ENCODE data around the gene GATAD2B.
"Not testable (repeated sequence)": the region's sequence is repeated elsewhere in the genome, so short reads cannot be mapped to it uniquely, and the experiment has no call there.

The GATAD2B gene

DNA sequence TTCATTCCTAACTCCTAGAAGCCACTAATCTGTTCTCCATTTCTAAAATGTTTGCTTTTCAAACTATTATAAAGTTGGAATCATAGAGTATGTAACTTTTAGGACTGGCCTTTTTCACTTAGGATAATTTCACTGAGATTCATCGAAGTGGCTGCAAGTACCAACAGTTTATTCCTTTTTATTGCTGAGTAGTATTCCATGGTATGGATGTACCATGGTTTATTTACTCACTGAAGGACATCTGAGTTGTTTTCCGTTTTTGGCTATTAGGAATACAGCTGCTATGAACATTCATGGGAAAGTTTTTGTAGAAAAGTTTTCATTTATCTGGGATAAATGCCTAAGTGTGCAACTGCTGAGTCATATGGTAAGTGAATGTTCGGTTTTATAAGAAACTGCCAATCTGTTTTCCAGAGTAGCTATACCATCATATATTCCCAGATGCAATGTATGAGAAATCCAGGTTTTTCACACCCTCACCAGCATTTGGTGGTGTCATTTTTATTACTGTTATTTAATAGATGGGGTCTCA, 81.2 kb downstream of the GATAD2B start:
- in situ Hi-C loops (cut with MboI; ENCODE audit: low sequenced_read_pairs): no loop called here

DNA sequence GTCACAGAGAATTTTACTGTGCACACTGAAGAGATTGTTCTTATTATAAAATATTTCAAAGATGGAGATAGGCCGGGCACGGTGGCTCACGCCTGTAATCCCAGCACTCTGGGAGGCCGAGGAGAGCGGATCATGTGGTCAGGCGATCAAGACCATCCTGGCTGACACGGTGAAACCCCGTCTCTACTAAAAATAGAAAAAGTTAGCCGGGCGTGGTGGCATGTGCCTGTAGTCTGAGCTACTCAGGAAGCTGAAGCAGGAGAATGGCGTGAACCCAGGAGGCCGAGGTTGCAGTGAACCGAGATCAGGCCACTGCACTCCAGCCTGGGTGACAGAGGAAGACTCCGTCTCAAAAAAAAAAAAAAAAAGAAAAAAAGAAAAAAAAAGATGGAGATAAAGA, 82.0 kb downstream of the GATAD2B start:
- in situ Hi-C loops (cut with MboI; ENCODE audit: low sequenced_read_pairs): not testable (repeated sequence)

DNA sequence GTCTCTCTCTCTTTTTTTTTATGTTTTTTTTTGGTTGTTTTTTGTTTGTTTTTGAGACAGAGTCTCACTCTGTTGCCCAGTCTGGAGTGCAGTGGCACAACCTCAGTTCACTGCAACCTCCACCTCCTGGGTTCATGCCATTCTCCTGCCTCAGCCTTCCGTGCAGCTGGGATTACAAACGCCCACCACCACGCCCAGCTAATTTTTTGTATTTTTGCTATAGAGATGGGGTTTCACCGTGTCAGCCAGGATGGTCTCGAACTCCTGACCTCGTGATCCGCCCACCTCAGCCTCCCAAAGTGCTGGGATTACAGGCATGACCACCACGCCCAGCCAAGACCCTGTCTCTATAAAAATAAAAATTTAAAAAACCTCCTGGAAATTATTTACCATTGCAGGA, 88.8 kb downstream of the GATAD2B start:
- in situ Hi-C loops (cut with MboI; ENCODE audit: low sequenced_read_pairs): not testable (repeated sequence)

DNA sequence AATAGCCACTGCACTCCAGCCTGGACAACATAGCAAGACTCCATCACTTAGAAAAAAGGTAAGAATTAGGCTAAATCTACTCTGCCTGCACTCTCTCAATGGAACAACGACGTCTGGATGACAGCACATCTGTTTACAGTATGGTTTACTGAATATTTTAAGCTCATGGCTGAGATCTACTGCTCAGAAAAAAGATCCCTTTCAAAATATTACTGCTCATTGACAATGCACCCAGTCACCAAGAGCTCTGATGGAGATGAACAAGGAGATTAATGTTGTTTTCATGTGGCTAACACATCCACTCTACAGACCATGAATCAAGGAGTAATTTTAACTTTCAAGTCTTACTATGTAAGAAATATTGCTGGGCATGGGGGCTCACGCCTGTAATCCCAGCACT, 89.6 kb downstream of the GATAD2B start:
- in situ Hi-C loops (cut with MboI; ENCODE audit: low sequenced_read_pairs): no loop called here

DNA sequence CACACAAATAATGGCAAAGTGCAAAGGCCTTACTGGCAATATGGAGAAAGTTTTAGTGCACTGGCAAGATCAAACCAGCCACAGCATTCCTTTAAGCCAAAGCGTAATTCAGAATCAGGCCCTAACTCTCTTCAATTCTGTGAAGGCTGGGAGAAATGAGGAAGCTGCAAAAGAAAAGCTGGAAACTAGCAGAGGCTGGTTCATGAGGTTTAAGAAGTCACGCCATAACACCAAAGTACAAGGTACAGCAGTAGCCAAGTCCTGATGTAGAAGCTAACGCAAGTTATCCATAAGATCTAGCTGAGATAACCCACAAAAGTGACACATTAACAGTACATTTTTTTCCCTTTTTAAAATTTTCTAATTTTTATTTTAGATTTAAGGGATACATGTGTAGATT, 90.5 kb downstream of the GATAD2B start:
- in situ Hi-C loops (cut with MboI; ENCODE audit: low sequenced_read_pairs): no loop called here

DNA sequence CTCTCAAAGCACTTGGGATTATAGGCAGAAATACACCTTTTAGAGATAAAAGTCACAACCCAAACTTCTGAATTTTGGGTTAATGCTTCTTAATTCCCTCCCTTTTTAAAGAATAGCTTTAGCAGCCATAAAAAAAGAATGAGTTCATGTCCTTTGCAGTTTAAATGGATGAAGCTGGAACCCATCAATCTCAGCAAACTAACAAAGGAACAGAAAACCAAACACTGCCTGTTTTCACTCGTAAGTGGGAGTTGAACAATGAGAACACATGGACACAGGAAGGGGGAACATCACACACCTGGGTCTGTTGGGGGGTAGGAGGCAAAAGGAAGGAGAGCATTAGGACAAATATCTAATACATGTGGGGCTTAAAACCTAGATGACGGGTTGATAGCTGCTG, 91.7 kb downstream of the GATAD2B start:
- in situ Hi-C loops (cut with MboI; ENCODE audit: low sequenced_read_pairs): no loop called here

DNA sequence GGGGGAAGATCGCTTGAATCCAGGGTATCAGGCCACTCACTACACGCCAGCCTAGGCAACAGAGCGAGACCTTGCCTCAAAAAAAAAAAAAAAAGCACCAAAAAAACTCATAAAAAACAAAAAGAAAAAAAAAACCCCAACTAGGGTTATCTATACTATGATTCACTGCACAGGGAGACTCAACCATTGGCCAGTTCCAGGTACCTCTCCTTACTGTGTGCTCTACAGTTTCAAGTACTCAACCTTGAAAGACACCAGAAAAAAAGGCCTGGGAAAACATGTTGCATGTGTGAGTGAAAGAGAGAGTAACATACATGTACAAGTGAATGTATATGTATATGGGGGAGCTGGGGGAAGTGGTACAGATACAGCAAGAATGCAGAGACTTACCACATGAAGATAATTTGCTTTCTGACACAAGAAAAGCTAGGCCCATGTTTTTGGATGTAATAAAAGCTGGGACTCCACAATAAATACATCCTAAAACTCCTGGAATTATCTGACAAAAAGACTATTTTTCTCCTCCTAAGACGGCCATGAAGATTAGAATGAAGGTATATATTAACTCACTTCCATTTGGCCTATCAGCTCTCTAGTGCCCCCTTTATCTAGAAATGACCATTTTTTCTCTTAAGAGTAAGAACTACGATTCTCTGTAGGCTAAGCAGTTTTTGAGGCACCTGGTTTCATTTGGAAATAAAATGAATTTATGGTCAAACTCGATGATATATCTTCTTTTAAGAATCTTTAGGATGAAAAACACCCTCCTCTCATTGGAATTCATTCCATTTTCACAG, 95.4 kb downstream of the GATAD2B start:
- in situ Hi-C loops (cut with MboI; ENCODE audit: low sequenced_read_pairs): no loop called here

DNA sequence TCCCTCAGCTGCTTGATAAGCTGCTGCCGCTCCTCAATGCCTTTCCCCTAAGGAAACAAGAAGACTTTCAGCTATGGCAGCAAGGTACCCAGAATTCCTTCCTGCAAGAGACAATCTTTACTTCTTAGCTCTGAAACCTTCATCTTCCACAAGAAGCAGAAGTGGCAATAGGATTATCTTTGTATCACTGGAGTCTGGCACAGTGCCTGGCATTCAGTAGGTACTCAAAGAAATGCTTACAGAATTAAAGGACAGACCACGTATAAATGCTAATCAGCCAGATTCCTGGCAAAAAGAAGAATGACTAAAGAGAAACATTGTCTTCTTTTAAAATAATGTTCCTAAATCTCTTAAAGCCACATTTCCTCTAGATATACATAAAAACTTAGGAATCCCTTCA, 103.9 kb downstream of the GATAD2B start:
- in situ Hi-C loops (cut with MboI; ENCODE audit: low sequenced_read_pairs): loop anchor here (25.0 kb wide), 1 partner anchor 168 kb away; the partner anchor contains the start of genes JTB, RAB13 and RPS27

DNA sequence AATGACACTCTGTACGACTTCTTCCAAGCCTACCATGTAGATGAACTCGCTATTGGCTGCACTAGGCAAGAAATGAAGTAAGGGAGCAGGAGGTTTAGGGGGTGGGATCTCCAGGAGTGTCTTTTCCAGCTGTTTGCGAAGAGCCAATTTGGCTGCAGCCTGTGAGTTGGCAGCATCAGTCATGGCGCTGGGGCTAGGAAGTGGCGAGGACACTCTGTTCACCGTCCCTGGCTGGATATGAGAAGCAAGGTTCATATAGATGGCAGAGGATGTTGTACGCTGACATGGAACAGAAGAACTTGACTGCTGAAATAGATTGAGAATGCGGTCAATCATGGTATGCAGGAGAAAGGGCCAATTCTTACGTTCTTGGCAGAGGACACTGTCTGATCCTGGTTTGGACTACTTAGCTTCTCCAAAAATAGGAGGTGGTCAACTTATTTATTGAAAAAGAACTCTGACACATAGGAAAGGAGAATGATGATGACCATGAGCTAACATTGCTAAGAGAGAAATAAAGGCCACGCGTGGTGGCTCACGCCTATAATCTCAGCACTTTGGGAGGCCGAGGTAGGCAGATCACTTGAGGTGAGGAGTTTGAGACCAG, 106.4 kb downstream of the GATAD2B start:
- in situ Hi-C loops (cut with MboI; ENCODE audit: low sequenced_read_pairs): loop anchor here (25.0 kb wide), 1 partner anchor 171 kb away; the partner anchor contains the start of genes JTB, RAB13 and RPS27

DNA sequence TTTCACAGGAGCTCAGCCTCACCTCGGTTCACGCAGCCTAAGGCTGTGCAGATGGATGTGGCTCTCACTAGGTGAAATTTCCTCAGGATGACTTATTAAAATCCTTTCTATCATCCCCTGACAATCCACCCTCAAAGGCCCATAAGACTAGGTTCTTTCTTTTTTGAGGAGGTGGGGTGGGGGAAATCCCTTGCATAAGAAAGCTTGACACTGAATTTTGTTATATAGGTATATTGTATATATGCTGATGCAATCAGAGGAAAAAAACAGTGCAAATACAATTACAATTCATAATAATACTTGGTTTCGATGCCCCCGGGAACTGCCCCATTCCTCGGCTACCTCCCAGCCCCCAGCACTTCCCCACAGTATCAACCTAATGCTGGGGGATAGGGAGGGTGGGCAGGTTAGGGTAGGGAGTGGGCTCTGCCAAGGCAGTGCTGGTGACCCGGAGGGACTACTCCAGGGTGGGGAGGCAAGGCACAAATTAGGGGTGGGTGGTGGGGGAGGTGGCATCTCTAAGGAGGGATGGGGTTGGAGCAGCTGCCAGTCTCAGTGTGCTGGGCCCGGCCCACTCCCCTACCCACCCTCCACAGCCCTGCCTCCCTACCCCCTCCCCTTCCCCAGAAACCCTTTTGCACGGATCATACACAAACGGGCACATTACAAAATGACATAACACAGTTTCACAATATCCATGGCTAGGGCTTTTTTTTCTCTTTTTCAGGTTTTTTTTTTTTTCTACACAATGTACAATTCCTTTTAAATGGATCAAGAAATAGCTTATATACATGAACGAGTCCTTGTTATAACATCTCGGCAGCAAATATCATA, 116.7 kb downstream of the GATAD2B start:
- in situ Hi-C loops (cut with MboI; ENCODE audit: low sequenced_read_pairs): loop anchor here (25.0 kb wide), 1 partner anchor 181 kb away; the partner anchor contains the start of genes JTB, RAB13 and RPS27

DNA sequence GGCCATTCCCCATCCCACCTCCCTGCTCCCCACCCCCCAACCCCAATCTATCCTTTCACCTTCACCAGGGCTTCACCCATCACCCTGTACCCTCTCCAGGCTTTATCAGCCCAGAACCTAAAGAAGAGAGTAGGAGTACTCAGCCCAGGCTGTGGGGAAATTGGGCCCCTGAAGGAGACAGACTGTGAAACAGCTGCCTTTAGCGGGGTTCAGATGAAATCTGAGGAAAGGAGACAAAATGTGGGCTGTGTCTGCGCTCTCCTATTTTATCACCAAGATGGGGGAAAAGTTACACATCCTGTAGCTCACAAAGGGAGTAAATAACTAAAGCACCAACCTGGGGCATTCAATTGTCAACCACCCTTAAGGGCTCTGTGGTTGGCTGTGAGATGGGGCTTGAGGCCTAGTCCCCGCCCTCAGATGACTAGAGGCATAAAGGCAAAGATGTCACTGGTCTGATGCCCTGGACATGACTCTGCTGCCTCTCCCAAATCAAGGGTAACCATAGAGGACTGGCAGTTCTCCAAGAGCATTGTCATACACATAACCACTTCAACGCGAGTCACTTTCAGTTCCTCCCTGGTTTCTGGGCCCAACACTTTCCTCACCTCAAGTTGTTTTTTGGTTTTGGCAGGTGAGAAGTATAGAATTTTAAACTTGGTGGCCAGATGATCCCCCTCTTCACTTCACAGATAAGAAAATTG, 117.6 kb downstream of the GATAD2B start:
- in situ Hi-C loops (cut with MboI; ENCODE audit: low sequenced_read_pairs): loop anchor here (25.0 kb wide), 1 partner anchor 182 kb away; the partner anchor contains the start of genes JTB, RAB13 and RPS27

DNA sequence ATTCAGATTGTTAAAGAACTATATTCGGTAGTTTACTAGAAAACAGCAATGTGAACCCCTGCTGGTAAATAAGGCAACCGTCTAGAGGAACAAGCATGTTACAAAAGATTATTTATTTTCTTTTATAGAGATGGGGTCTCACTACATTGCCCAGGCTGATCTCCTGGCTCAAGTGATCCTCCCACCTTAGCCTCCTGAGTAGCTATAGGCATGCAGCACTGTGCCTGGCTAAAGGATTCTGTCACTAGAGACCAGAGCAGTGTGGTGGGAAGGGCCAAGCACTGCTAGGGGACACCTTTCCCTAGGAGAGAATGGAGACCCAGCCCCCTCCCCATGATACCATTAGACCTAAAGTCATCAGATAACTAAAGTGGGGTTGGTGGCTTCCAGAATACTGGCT, 118.7 kb downstream of the GATAD2B start:
- in situ Hi-C loops (cut with MboI; ENCODE audit: low sequenced_read_pairs): loop anchor here (25.0 kb wide), 1 partner anchor 183 kb away; the partner anchor contains the start of genes JTB, RAB13 and RPS27

DNA sequence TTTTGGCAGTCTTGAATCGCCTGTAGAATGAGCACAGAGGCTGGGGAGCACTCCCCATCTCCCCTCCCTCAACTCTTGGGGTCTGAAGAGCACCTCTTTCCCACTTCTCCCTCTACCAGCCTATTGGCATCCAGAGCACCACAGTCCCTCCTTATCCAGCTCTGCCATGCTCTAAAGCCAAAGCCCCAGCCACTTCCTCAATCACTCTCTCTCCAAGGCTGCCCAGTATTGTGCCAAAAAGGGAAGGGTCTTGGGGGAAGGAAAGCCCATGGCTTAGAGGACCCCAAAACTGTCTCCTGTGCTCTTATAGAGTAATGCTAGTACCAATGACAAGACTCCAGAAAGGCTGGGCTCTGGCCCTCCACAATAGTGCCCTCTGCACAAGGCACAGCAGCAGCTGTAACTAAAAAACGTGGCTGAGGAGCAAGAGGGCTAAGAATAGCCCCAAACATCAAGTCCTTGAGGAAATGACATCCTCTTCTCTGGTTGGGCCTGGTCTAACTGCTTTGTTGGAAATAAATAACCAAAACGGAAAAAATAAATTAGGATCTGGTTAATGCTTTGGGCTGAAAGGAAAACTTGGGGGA, 119.2 kb downstream of the GATAD2B start:
- in situ Hi-C loops (cut with MboI; ENCODE audit: low sequenced_read_pairs): loop anchor here (25.0 kb wide), 1 partner anchor 184 kb away; the partner anchor contains the start of genes JTB, RAB13 and RPS27

DNA sequence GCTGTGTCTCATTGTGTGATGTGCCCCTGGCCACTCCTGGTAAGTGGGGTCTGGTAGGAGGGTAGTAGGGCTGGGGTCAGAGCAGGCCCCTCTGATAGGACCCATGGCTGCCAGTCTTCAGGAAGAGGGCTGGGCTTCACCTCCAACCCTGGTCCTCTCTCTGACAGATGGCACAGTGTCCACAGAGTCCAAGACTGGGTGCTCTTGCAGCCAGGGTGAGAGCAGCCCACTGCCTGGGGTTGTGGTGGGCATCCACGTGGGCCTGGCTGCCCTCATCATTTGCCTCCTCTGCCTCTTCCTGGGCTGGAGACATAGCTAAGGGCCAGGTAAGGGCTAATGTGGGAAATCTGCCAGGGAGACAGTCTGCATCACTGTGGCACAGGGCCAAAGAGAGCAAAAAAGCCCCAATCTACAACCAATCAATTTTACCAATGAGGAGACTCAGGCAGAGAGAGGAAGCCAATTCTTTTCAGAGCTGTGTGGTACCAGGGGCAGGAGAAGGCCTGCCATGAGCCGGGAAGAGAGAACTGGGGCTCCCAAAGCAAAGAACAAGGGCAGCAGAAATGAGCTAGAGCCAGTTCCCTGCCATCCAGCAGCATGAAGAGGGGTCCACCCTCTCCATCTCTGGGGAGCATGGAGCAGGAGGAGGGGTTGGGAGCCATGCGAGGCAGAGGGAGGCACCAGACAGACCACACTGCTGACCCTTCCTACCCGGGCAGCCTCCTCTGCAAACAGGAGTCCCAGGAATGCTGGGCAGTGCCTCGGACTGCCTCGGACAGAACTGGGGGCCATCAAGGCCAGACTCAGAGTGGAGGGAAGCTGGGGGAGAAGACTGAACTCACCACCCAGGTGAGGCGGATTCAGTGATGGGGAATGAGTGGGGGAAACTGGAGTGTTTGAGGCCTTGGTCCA, 120.7 kb downstream of the GATAD2B start:
- in situ Hi-C loops (cut with MboI; ENCODE audit: low sequenced_read_pairs): loop anchor here (25.0 kb wide), 1 partner anchor 185 kb away; the partner anchor contains the start of genes JTB, RAB13 and RPS27

DNA sequence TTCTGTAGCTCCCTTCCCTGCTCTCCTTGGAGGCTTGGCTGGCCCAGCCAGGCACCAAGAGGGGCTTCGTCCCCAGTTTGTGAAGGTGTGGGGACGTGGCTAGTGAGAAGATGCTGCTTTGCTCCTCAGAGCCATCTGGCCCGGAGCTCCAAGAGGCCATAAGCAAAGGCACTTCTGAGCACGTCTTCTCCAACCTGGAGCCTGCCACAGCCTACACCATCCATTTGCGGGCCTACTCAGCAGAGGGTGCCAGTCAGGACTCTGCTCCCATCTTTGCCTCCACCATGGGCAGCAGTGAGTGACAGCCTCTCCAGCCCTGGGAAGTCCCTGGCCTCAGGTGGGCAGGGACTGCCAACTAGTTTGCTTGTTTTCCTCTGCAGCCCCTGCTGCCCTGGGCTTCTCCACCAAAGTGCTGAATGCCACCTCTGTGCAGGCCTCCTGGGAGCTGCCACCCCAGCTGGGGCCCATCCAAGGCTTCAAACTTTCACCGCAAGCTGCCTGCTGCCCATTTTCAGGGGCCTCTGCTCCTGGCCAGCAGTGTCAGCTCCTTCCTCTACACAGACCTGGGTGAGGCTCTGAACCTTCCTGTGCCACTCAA, 121.6 kb downstream of the GATAD2B start:
- in situ Hi-C loops (cut with MboI; ENCODE audit: low sequenced_read_pairs): loop anchor here (25.0 kb wide), 1 partner anchor 186 kb away; the partner anchor contains the start of genes JTB, RAB13 and RPS27

DNA sequence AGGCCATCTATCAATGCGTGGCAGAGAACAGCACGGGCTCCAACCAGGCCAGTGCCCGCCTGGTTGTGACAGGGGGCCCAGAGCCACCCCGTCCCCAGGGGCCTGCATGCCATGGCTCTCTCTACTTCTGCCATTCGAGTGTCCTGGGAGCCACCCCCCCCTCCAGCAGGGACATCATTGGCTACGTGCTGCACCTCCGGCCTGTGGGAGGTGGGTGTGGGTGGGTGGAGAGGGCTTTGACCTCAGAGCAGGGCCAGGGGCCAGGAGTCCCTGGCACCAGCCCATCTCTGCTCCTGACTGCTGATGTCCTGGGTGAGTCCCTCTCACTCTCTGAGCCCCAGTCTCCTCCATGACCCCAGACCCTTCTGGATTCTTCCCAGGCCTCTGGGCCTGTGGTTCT, 122.3 kb downstream of the GATAD2B start:
- in situ Hi-C loops (cut with MboI; ENCODE audit: low sequenced_read_pairs): loop anchor here (25.0 kb wide), 1 partner anchor 187 kb away; the partner anchor contains the start of genes JTB, RAB13 and RPS27

DNA sequence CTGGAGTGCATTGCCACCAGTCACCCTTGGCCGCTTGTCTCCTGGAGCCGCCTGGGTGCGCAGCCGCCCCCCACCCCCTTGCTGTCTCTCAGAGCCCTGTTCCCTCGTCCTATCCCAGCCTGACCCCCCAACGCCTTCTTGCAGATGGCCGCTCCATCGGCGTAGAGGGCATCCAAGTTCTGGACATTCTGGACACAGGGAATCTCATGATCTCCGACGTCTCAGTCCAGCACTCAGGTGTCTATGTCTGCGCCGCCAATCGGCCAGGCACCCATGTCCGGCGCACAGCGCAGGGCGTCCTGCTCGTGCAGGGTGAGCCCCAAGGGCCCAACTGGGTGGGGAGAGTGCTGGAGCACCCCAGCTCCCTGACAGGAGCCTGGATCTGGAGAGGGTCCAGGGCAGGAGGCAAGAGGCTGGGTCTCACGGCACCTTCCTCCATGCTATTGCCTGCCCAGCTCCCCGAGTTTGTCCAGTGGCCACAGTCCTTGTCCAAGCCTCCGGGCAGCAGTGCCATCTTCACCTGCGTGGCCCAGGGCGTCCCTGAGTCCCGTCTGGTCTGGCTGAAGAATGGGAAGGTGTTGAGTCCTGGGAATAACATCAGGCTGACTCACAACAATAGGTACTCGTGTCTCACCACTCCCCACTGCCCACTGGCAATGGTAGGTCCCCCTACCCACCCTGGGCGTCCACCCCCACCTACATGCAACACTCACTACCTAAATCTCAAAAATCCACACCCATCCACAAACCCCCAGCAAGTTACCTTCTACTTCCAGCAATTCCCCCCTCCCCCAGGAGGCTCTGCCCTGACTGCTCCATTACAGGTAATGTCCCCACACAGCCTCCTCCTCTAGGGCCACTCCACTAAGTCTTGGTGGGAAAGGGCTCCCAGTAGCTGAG, 123.0 kb downstream of the GATAD2B start:
- in situ Hi-C loops (cut with MboI; ENCODE audit: low sequenced_read_pairs): loop anchor here (25.0 kb wide), 1 partner anchor 187 kb away; the partner anchor contains the start of genes JTB, RAB13 and RPS27
